Measurements from ENCODE around the gene FASN. TPM values are rescaled to one million over a fixed set of nuclear protein-coding genes. Genes with fewer than 3 reads are reported as not detected.

Gene FASN
- total RNA-seq, 6 experiments from 2014 or later, result 108 to 138 (median 112) TPM

- no peaks in the 10 kb centered on the region for H3K4me1 Mint-ChIP-seq (ENCODE audit: low read depth)
- TF ChIP-seq CTCF (IDR thresholded peaks at IDR 0.05), result no peak
- no peaks in the 10 kb centered on the region for H3K9me3 Mint-ChIP-seq
- no peak overlapping the region for H3K4me3 Mint-ChIP-seq
- H3K36me3 Mint-ChIP-seq (ENCODE audit: low read depth), result no peaks in the 10 kb centered on the region
- peaks cover under 1% of the 10 kb centered on the region for H3K27me3 Mint-ChIP-seq (ENCODE audit: insufficient read depth)
- H3K27ac Mint-ChIP-seq, result no peak overlapping the region
- no peak for DNase-seq
These were observed 14.3 kb upstream of the FASN start for GRCh38 chr17:82112181-82112913.

- H3K4me1 Mint-ChIP-seq (ENCODE audit: low read depth), result peaks cover 9% of the 10 kb centered on the region; the same call in 1 of the 2 replicates
- no peak overlapping the region for H3K4me3 Mint-ChIP-seq
- no peaks in the 10 kb centered on the region for H3K9me3 Mint-ChIP-seq
- H3K27me3 Mint-ChIP-seq (ENCODE audit: insufficient read depth), result peaks cover 2% of the 10 kb centered on the region
- TF ChIP-seq CTCF (IDR thresholded peaks at IDR 0.05), result no peak
- no peak overlapping the region for H3K27ac Mint-ChIP-seq
- no peaks in the 10 kb centered on the region for H3K36me3 Mint-ChIP-seq (ENCODE audit: low read depth)
- DNase-seq, result no peak
These were observed 12.3 kb upstream of the FASN start for GRCh38 chr17:82110298-82110697.

- Mint-ChIP-seq H3K27ac (no peak overlapping the region), H3K36me3 (ENCODE audit: low read depth) (no peaks in the 10 kb centered on the region), H3K27me3 (ENCODE audit: insufficient read depth) (peaks cover 2% of the 10 kb centered on the region), H3K4me3 (no peak overlapping the region), H3K4me1 (ENCODE audit: low read depth) (peaks cover 9% of the 10 kb centered on the region; the same call in 1 of the 2 replicates), H3K9me3 (no peaks in the 10 kb centered on the region)
- no peak for TF ChIP-seq CTCF (IDR thresholded peaks at IDR 0.05)
- no peak for DNase-seq
These were observed 11.0 kb upstream of the FASN start for GRCh38 chr17:82108961-82109475.

GRCh38 chr17:82108496-82108945 is 10.5 kb upstream of the FASN start:
- no peak overlapping the region for H3K4me3 Mint-ChIP-seq
- H3K27ac Mint-ChIP-seq, result no peak overlapping the region
- DNase-seq, result no peak

GRCh38 chr17:82108038-82108437 is 10.0 kb upstream of the FASN start:
- Mint-ChIP-seq H3K27ac (no peak overlapping the region), H3K4me1 (ENCODE audit: low read depth) (peaks cover 9% of the 10 kb centered on the region; the same call in 1 of the 2 replicates), H3K4me3 (no peak overlapping the region), H3K36me3 (ENCODE audit: low read depth) (no peaks in the 10 kb centered on the region), H3K27me3 (ENCODE audit: insufficient read depth) (peaks cover 2% of the 10 kb centered on the region), H3K9me3 (no peaks in the 10 kb centered on the region)
- DNase-seq, result no peak
- TF ChIP-seq CTCF (IDR thresholded peaks at IDR 0.05), result no peak

More at GRCh38 chr17:82108496-82108945, 10.5 kb upstream of the FASN start:
- Mint-ChIP-seq H3K36me3 (ENCODE audit: low read depth) (no peaks in the 10 kb centered on the region), H3K9me3 (no peaks in the 10 kb centered on the region), H3K27me3 (ENCODE audit: insufficient read depth) (peaks cover 2% of the 10 kb centered on the region), H3K4me1 (ENCODE audit: low read depth) (peaks cover 9% of the 10 kb centered on the region; the same call in 1 of the 2 replicates)
- no peak for TF ChIP-seq CTCF (IDR thresholded peaks at IDR 0.05)

Data from HFFc6 (cell line).